ENCODE measurements around the gene KAT2B.
A peak's percentile ranks its signal among the peaks of the same experiment; 100 is the strongest.

The KAT2B gene

DNA sequence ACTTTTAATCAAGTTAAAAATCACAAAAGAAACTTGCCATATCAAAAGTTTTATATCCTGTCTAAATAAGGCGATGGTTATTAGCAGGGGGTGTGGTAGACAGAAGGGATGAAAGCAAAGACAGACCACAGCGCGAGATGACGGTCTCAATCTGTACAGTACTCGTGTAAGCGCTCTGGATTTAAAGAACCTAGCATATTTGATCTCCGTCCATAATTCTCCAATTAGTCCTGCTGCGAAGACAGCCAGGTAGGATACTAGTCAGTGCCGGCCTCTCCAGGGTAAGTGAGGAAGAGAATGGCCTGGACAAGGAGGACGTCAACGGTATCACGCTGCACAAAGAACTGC lies 145.1 kb downstream of the KAT2B start:
- H3K79me2 ChIP-seq (ENCODE audit: low read length) = peaks cover 33% of the 10 kb centered on the region
- H3K9me3 ChIP-seq (ENCODE audit: insufficient read depth, low read length) = no peaks in the 10 kb centered on the region
- peak overlapping the region; percentile 98 for H3K9ac ChIP-seq (ENCODE audit: low read length)
- H3K27me3 ChIP-seq (ENCODE audit: low read depth, low read length) = no peaks in the 10 kb centered on the region
- no peak for TF ChIP-seq EZH2phosphoT487 (IDR thresholded peaks at IDR 0.05; ENCODE audit: low read depth)
- TF ChIP-seq, protein P1, sequence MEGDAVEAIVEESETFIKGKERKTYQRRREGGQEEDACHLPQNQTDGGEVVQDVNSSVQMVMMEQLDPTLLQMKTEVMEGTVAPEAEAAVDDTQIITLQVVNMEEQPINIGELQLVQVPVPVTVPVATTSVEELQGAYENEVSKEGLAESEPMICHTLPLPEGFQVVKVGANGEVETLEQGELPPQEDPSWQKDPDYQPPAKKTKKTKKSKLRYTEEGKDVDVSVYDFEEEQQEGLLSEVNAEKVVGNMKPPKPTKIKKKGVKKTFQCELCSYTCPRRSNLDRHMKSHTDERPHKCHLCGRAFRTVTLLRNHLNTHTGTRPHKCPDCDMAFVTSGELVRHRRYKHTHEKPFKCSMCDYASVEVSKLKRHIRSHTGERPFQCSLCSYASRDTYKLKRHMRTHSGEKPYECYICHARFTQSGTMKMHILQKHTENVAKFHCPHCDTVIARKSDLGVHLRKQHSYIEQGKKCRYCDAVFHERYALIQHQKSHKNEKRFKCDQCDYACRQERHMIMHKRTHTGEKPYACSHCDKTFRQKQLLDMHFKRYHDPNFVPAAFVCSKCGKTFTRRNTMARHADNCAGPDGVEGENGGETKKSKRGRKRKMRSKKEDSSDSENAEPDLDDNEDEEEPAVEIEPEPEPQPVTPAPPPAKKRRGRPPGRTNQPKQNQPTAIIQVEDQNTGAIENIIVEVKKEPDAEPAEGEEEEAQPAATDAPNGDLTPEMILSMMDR (IDR thresholded peaks at IDR 0.05; ENCODE audit: low read depth, low read length) = no peak
- peak overlapping the region; percentile 93 for H3K4me2 ChIP-seq (ENCODE audit: low read length)
- H2AFZ ChIP-seq (ENCODE audit: low read depth, low read length) = peak overlapping the region; percentile 79
- no peaks in the 10 kb centered on the region for H4K20me1 ChIP-seq (ENCODE audit: insufficient read depth, low read length)
- peak overlapping the region; percentile 97 for H3K27ac ChIP-seq (ENCODE audit: low read length)
- H3K4me1 ChIP-seq (ENCODE audit: low read length) = peaks cover 17% of the 10 kb centered on the region
- peak overlapping the region; percentile 93 for H3K4me3 ChIP-seq (ENCODE audit: low read length)
- H3K36me3 ChIP-seq (replicated peaks; ENCODE audit: low read depth, low read length) = peaks cover 27% of the 10 kb centered on the region

DNA sequence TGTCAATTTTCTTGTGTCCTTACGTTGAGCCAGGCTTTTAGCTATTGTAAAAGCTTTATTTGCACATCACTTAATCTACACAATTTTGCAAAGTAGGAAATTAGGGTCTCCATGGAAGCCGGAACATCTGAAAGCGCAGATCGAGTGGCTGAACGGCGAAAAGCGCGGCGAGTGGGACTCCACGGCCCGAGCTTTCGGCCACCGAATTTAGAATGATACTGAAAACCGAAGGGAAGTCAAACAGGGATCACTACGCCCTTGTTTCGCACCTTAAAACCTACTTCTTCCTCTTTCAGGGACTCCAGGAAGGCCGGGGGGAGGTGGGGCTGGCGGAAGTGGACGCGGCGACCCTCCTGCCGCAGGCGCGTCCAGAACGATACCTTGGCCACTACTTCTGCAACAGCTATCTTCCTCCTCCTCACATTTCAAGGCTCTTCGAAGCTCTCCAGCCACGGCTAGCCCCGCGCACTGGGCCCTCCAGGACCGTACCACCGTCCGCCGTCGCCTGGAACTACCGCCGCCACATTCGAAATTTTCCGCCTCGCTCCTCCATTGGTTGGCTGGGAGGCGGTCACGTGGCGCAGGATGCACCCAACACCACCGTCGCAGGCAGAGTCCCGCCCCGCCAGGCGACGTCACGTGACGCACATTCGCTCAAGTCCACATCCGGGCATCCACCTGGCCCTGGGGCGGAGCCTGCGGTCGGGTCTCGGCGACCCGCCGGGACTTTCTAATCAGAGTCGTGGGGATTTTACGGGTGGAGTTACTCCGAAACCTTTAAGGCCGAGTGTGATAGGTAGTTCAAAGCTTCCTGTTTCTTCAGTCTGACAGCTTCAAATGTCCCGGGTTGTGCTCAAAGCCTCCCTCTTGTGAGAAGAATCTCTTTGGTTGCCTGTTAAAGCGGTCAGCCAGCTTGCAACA lies 145.7 kb downstream of the KAT2B start, which contains the start of gene SGO1:
SGO1 (minus strand) TSS at position 528 of the 921 bp plus-strand sequence. CDS start 2,179 bp downstream, outside the sequence.
- H3K4me2 ChIP-seq (ENCODE audit: low read length) = peak within 1 kb of the TSS; percentile 93
- peaks cover 24% of the 10 kb centered on the region for H3K36me3 ChIP-seq (replicated peaks; ENCODE audit: low read depth, low read length)
- peaks cover 33% of the 10 kb centered on the region for H3K79me2 ChIP-seq (ENCODE audit: low read length)
- peak within 1 kb of the TSS; percentile 97 for H3K27ac ChIP-seq (ENCODE audit: low read length)
- H3K4me1 ChIP-seq (ENCODE audit: low read length) = peaks cover 17% of the 10 kb centered on the region
- no peaks in the 10 kb centered on the region for H3K9me3 ChIP-seq (ENCODE audit: insufficient read depth, low read length)
- H3K4me3 ChIP-seq (ENCODE audit: low read length) = peak within 1 kb of the TSS; percentile 93
- peak within 1 kb of the TSS; percentile 79 for H2AFZ ChIP-seq (ENCODE audit: low read depth, low read length)
- H4K20me1 ChIP-seq (ENCODE audit: insufficient read depth, low read length) = no peaks in the 10 kb centered on the region
- TF ChIP-seq, protein P1 (IDR thresholded peaks at IDR 0.05; ENCODE audit: low read depth, low read length) = peak; percentile 10; the same call in 1 of the 2 replicates
- TF ChIP-seq EZH2phosphoT487 (IDR thresholded peaks at IDR 0.05; ENCODE audit: low read depth) = no peak
- H3K9ac ChIP-seq (ENCODE audit: low read length) = peak within 1 kb of the TSS; percentile 98
- H3K27me3 ChIP-seq (ENCODE audit: low read depth, low read length) = no peaks in the 10 kb centered on the region

DNA sequence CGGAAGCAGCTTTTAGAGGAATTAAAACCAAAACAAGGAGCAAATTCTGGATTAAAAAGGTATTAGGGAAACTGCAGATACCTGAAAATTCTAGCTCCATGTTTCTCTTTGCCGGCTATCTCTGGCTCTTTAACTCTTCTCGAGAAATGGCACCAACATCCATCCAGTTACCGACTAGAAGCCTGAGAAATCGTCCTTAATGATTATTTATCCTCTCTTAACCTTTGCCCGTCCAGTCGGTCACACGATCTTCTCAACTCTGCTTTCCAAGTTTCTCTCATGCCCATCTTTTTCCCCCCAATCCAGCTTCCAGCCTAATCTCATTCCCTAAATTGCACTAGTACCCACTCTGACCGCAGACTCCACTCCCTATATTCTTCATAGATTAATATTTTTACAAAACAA lies 146.4 kb downstream of the KAT2B start:
- H3K27ac ChIP-seq (ENCODE audit: low read length) = peak overlapping the region; percentile 83

DNA sequence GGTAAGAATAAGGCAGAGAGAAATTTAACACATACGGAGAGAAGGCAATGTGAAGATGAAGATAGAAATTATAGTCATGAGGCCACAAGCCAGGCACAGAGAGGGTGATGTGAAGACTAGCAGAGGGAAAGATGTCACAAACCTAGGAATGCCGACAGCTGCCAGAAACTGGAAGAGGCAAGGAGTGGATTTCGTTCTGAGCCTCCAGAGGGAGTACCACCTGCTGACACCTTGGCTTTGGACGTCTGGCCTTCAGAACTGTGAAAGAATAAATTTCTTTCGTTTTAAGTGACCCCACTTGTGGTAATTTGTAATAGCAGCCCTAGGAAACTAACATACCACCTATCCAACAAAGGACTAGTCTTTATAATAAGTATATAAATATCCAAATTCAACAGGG lies 150.7 kb downstream of the KAT2B start:
- Histone ChIP-seq H3K27me3 (ENCODE audit: low read depth, low read length) (no peaks in the 10 kb centered on the region), H2AFZ (ENCODE audit: low read depth, low read length) (no peak overlapping the region), H3K4me1 (ENCODE audit: low read length) (peaks cover 20% of the 10 kb centered on the region), H4K20me1 (ENCODE audit: insufficient read depth, low read length) (no peaks in the 10 kb centered on the region), H3K4me2 (ENCODE audit: low read length) (no peak overlapping the region), H3K9ac (ENCODE audit: low read length) (no peak overlapping the region), H3K9me3 (ENCODE audit: insufficient read depth, low read length) (no peaks in the 10 kb centered on the region), H3K36me3 (replicated peaks; ENCODE audit: low read depth, low read length) (no peaks in the 10 kb centered on the region), H3K27ac (ENCODE audit: low read length) (no peak overlapping the region), H3K4me3 (ENCODE audit: low read length) (no peak overlapping the region), H3K79me2 (ENCODE audit: low read length) (no peaks in the 10 kb centered on the region)
- TF ChIP-seq, protein P1 (IDR thresholded peaks at IDR 0.05; ENCODE audit: low read depth, low read length) = no peak
- TF ChIP-seq EZH2phosphoT487 (IDR thresholded peaks at IDR 0.05; ENCODE audit: low read depth) = no peak

More for the DNA sequence above, 146.4 kb downstream of the KAT2B start:
- Histone ChIP-seq H3K4me3 (ENCODE audit: low read length) (peak overlapping the region; percentile 81), H4K20me1 (ENCODE audit: insufficient read depth, low read length) (no peaks in the 10 kb centered on the region), H3K36me3 (replicated peaks; ENCODE audit: low read depth, low read length) (peaks cover 19% of the 10 kb centered on the region), H3K79me2 (ENCODE audit: low read length) (peaks cover 33% of the 10 kb centered on the region), H2AFZ (ENCODE audit: low read depth, low read length) (peak overlapping the region; percentile 49; the same call in 1 of the 2 replicates), H3K9me3 (ENCODE audit: insufficient read depth, low read length) (no peaks in the 10 kb centered on the region), H3K27me3 (ENCODE audit: low read depth, low read length) (no peaks in the 10 kb centered on the region), H3K4me2 (ENCODE audit: low read length) (peak overlapping the region; percentile 87), H3K4me1 (ENCODE audit: low read length) (peaks cover 17% of the 10 kb centered on the region), H3K9ac (ENCODE audit: low read length) (peak overlapping the region; percentile 74)
- TF ChIP-seq, protein P1 (IDR thresholded peaks at IDR 0.05; ENCODE audit: low read depth, low read length) = no peak
- TF ChIP-seq EZH2phosphoT487 (IDR thresholded peaks at IDR 0.05; ENCODE audit: low read depth) = no peak
